ENCODE measurements around the gene ZXDA.
"Not testable (repeated sequence)": the region's sequence is repeated elsewhere in the genome, so short reads cannot be mapped to it uniquely, and the experiment has no call there.

The ZXDA gene, protein sequence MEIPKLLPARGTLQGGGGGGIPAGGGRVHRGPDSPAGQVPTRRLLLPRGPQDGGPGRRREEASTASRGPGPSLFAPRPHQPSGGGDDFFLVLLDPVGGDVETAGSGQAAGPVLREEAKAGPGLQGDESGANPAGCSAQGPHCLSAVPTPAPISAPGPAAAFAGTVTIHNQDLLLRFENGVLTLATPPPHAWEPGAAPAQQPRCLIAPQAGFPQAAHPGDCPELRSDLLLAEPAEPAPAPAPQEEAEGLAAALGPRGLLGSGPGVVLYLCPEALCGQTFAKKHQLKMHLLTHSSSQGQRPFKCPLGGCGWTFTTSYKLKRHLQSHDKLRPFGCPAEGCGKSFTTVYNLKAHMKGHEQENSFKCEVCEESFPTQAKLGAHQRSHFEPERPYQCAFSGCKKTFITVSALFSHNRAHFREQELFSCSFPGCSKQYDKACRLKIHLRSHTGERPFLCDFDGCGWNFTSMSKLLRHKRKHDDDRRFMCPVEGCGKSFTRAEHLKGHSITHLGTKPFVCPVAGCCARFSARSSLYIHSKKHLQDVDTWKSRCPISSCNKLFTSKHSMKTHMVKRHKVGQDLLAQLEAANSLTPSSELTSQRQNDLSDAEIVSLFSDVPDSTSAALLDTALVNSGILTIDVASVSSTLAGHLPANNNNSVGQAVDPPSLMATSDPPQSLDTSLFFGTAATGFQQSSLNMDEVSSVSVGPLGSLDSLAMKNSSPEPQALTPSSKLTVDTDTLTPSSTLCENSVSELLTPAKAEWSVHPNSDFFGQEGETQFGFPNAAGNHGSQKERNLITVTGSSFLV

DNA sequence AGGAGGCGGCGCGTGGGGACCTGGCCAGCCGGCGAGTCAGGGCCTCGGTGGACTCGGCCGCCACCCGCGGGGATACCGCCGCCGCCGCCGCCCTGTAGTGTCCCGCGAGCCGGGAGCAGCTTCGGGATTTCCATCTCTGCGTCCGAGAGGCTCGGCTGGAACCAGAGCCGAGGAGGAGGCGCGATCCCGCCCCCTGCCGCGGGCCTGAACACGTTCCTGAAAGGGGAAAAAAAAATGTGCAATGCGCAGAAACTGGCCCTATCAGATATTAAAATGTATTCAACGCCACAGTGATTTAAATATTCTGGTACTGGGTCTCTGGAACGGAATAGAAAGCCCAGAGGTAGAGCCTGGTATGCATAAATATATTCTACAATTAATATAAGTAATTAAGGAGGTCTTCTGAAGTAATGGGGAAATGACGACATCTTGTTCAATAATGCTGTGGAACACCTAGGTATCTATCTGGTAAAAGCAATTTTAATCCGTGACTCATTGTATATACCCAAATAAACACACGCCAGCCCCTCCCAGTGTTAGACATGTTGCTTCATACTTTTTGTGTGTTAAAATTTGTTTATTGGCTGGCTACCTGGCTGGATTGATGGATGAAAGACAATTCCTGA is at the start of gene ZXDA:
Gene ZXDA (minus strand): TSS at position 172 of the 626 bp plus-strand sequence. CDS start 38 bp downstream, at position 134.
- TF ChIP-seq, protein P1, sequence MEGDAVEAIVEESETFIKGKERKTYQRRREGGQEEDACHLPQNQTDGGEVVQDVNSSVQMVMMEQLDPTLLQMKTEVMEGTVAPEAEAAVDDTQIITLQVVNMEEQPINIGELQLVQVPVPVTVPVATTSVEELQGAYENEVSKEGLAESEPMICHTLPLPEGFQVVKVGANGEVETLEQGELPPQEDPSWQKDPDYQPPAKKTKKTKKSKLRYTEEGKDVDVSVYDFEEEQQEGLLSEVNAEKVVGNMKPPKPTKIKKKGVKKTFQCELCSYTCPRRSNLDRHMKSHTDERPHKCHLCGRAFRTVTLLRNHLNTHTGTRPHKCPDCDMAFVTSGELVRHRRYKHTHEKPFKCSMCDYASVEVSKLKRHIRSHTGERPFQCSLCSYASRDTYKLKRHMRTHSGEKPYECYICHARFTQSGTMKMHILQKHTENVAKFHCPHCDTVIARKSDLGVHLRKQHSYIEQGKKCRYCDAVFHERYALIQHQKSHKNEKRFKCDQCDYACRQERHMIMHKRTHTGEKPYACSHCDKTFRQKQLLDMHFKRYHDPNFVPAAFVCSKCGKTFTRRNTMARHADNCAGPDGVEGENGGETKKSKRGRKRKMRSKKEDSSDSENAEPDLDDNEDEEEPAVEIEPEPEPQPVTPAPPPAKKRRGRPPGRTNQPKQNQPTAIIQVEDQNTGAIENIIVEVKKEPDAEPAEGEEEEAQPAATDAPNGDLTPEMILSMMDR (IDR thresholded peaks at IDR 0.05): not testable (repeated sequence)

DNA sequence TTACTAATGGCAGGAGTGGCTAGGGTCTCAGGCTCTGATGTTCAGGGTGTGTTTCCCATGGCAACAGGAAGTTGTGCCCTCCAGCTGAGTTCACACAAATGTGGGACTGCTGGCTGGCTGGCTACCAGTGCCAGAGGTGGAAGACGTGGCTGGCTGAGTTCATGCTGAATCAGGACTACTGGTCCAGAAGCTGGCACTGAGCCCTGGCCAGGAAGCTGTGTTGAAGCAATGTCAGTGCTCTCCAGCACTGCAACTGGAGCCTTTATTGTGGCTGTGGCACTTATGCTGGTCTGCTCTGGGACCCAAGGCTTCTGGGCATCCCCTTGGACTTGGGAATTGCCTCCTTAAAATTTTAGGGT is 42.0 kb upstream of the ZXDA start:
- TF ChIP-seq, protein P1 (IDR thresholded peaks at IDR 0.05): no peak

DNA sequence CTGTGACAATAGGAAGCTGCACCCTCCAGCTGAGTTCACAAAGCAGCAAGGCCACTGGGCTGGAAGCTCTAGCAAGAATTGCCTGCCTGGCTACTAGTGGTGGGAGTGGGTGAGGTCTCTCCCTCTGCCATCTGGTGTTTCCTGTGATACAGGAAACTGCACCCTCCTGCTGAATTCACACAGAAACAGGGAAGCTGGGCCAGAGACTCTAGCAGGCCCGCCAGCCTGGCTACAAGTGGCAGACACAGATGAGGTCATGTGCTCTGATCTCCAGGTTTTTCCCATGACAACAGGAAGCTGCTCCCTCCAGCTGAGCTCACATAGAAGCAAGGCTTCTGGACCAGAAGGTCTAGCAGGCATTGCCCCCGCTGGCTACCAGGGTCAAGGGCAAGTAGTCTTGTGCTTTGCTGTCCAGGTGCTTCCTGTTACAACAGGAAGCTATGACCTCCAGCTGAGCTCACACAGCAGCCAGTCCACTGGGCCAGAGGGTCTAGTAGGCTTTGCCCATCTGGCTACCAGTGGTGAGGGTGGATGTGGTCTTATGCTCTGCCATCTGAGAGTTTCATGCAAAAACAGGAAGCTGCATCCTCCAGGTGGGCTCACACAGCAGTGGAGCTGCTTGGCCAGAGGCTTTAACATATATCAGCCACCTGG is 41.5 kb upstream of the ZXDA start:
- TF ChIP-seq, protein P1 (IDR thresholded peaks at IDR 0.05): no peak

DNA sequence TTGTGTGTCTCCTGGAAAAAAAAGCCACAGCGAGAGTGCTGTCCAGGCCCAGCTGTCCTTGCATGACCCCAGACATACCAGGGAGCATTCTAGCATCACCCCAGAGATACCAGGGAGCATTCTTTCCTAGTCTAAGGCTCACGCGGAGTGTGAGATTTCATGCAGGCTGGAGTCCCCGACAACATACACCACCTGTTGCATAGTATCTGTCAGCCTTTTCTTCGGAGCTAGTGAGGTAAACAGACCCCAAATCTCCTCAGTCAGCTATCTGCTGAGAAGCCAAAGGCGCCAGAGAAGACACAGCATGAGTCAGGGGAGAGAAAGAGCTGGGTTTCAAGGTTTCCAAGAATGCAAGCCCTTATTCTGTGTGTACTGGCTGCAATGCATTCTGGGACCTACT is 23.1 kb upstream of the ZXDA start:
- TF ChIP-seq, protein P1 (IDR thresholded peaks at IDR 0.05): no peak

DNA sequence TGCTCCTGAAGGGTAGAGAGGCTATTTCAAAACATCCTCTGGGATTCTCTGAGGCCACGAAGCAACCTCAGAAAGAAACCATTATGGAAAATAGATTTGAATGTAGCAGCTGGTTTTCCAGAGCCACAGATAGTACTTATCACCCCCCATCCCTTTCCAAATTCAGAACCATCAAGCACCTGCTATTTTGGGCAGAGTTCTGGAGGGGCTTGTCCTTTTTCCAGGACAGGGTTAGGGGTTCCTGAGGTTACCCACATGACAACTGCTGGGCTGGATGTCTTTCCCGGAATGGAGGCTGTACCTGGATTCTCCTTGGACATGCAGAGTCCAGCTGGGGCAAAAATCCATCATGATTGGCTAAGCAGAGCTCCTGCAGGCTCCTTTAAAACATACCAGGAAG is 22.0 kb upstream of the ZXDA start:
- TF ChIP-seq, protein P1 (IDR thresholded peaks at IDR 0.05): no peak

DNA sequence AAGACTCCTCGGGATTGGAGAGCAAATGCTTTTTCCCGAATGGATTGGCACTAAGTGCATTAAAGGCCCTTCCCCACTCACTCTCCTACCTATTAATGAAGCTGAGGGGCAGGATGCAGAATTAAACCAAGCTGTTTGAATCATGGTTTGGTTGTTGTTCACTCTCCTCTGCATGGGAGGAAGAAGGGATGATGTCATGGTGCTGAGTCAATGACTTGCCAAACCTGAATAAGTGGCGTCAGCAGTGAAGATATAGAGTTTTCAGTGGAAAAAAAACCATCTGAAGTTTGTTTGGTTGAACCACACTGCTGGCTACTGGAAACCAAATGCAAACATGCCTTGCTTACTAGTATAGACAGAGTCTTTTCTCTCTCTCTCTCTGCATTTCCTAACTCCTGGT is 19.8 kb upstream of the ZXDA start:
- TF ChIP-seq, protein P1 (IDR thresholded peaks at IDR 0.05): no peak

DNA sequence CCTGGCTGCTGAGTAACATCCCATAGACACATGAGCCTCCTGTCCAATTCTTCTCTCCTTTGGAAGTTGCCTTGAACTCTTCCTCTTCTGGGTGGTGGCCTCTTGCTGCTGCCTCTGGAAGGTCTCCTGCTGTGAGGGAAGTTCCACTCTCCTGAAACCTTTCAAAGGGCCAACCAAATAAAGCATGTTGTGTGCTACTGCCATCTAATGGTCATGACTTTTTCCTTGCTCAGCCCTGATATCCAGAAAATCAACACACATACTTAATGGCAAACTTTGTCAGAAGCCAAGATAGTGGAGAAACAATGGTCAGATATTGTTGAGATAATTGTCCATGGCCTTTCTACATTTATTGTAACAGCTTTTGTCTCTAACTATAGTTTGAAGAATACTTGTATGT is 19.1 kb upstream of the ZXDA start:
- TF ChIP-seq, protein P1 (IDR thresholded peaks at IDR 0.05): peak; percentile 55

All from LNCAP (cell line).